Measurements from ENCODE around the gene FKBP2.

DNA sequence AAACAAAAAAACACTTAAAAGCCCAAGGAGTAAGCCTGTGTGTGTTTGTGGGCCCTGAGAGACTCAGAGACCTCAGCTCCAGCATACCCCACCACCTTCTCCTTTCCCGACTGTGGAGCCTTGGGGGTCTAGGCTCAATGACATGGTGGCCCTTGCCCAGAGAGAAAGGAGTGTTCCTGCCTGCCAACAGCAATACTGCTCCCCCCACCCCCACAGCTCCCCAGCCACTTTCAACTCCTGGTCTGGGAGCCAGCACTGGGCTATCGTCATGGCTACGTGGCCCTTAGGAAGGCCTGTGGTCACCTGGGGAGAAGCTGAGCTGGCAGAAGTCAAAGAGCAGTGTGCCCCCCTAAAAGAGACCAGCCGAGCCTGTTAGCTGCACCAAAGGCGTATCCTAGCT, 3.2 kb downstream of the FKBP2 start:
- TF ChIP-seq, protein P1, sequence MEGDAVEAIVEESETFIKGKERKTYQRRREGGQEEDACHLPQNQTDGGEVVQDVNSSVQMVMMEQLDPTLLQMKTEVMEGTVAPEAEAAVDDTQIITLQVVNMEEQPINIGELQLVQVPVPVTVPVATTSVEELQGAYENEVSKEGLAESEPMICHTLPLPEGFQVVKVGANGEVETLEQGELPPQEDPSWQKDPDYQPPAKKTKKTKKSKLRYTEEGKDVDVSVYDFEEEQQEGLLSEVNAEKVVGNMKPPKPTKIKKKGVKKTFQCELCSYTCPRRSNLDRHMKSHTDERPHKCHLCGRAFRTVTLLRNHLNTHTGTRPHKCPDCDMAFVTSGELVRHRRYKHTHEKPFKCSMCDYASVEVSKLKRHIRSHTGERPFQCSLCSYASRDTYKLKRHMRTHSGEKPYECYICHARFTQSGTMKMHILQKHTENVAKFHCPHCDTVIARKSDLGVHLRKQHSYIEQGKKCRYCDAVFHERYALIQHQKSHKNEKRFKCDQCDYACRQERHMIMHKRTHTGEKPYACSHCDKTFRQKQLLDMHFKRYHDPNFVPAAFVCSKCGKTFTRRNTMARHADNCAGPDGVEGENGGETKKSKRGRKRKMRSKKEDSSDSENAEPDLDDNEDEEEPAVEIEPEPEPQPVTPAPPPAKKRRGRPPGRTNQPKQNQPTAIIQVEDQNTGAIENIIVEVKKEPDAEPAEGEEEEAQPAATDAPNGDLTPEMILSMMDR (conservative IDR thresholded peaks at IDR 0.05; ENCODE audit: low read depth, low read length): no peak
- TF ChIP-seq MAZ (IDR thresholded peaks at IDR 0.05; ENCODE audit: borderline replicate concordance, low read depth, low read length) (no peak), POLR2A (IDR thresholded peaks at IDR 0.05; ENCODE audit: low read depth, low read length) (no peak), CEBPB (IDR thresholded peaks at IDR 0.05; ENCODE audit: low read depth, low read length) (no peak), CHD1 (IDR thresholded peaks at IDR 0.05; ENCODE audit: low read depth, low read length) (no peak), NFE2L2 (IDR thresholded peaks at IDR 0.05; ENCODE audit: low read depth, low read length) (no peak), RAD21 (IDR thresholded peaks at IDR 0.05; ENCODE audit: low read length) (no peak), BHLHE40 (IDR thresholded peaks at IDR 0.05; ENCODE audit: low read depth, low read length) (no peak)
- TF ChIP-seq, protein P2, sequence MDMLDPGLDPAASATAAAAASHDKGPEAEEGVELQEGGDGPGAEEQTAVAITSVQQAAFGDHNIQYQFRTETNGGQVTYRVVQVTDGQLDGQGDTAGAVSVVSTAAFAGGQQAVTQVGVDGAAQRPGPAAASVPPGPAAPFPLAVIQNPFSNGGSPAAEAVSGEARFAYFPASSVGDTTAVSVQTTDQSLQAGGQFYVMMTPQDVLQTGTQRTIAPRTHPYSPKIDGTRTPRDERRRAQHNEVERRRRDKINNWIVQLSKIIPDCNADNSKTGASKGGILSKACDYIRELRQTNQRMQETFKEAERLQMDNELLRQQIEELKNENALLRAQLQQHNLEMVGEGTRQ (IDR thresholded peaks at IDR 0.05; ENCODE audit: low read depth, low read length): no peak
